IPS DF 6.9 (cell line): ENCODE results near the gene FBLN2.
A peak's percentile ranks its signal among the peaks of the same experiment; 100 is the strongest.

Experiments
- DNase-seq: peaks from one replicate; pipeline ENCODE4 v3.0.0-alpha.2; 2013; ENCODE audit warnings: low read depth, low spot score
- H3K27ac ChIP-seq: one replicate; pipeline ENCODE4 v1.5.1; 2013; ENCODE audit warnings: low read length, control low read depth
- H3K27me3 ChIP-seq: 2 replicates; pipeline ENCODE4 v1.6.1; 2013; ENCODE audit warnings: mild to moderate bottlenecking, low read length; ENCODE audit not compliant: control insufficient read depth, insufficient read depth
- H3K36me3 ChIP-seq: 2 replicates; pipeline ENCODE4 v1.6.1; 2013; ENCODE audit warnings: low read length; ENCODE audit not compliant: control insufficient read depth, insufficient read depth
- H3K4me1 ChIP-seq: 2 replicates; pipeline ENCODE4 v1.6.1; 2013; ENCODE audit warnings: low read length; ENCODE audit not compliant: control insufficient read depth, insufficient read depth
- H3K4me3 ChIP-seq: 2 replicates; pipeline ENCODE4 v1.5.1; 2013; ENCODE audit warnings: mild to moderate bottlenecking, low read length
- H3K9me3 ChIP-seq: 2 replicates; pipeline ENCODE4 v1.6.1; 2013; ENCODE audit warnings: low read length, inconsistent platforms; ENCODE audit not compliant: control insufficient read depth, insufficient read depth
- WGBS: extraction: QIAGEN DNeasy Blood & Tissue Kit; methylation state at CpG from one replicate; pipeline ENCODE4 v1.1.7; 2013; ENCODE audit warnings: mixed read lengths, missing lambda C conversion rate; ENCODE audit not compliant: insufficient read length, insufficient coverage; 5-methylcytosine and 5-hydroxymethylcytosine counted together

The FBLN2 gene

GRCh38 chr3:13648060-13649001, 99.4 kb downstream of the FBLN2 start:
- peak; percentile 86 for DNase-seq
- Histone ChIP-seq H3K4me3 (no peak overlapping the region), H3K36me3 (no peaks in the 10 kb centered on the region), H3K27me3 (no peaks in the 10 kb centered on the region), H3K4me1 (peaks cover 4% of the 10 kb centered on the region; the same call in 1 of the 2 replicates), H3K9me3 (no peaks in the 10 kb centered on the region), H3K27ac (no peak overlapping the region)
- no CpG with 5 or more reads among the region's 20 CpGs for WGBS

- peaks cover 5% of the 10 kb centered on the region; the same call in 1 of the 2 replicates for H3K27me3 ChIP-seq
- no peak overlapping the region for H3K27ac ChIP-seq
- H3K36me3 ChIP-seq: no peaks in the 10 kb centered on the region
- no peaks in the 10 kb centered on the region for H3K9me3 ChIP-seq
- WGBS: no CpG with 5 or more reads among the region's 48 CpGs
- no peak overlapping the region for H3K4me3 ChIP-seq
- peaks cover 10% of the 10 kb centered on the region for H3K4me1 ChIP-seq
- peak; percentile 54 for DNase-seq
Measured at GRCh38 chr3:13650210-13651056, 101.5 kb downstream of the FBLN2 start.

GRCh38 chr3:13651057-13651400, 102.1 kb downstream of the FBLN2 start:
- no peak overlapping the region for H3K27ac ChIP-seq
- H3K4me3 ChIP-seq: no peak overlapping the region
- H3K27me3 ChIP-seq: peaks cover 8% of the 10 kb centered on the region; the same call in 1 of the 2 replicates
- H3K9me3 ChIP-seq: no peaks in the 10 kb centered on the region
- H3K36me3 ChIP-seq: no peaks in the 10 kb centered on the region
- peaks cover 10% of the 10 kb centered on the region for H3K4me1 ChIP-seq
- DNase-seq: no peak
- no CpG with 5 or more reads among the region's 9 CpGs for WGBS

- Histone ChIP-seq H3K4me1 (peaks cover 10% of the 10 kb centered on the region), H3K27ac (no peak overlapping the region), H3K36me3 (no peaks in the 10 kb centered on the region), H3K9me3 (no peaks in the 10 kb centered on the region), H3K27me3 (peaks cover 13% of the 10 kb centered on the region; the same call in 1 of the 2 replicates), H3K4me3 (no peak overlapping the region)
- WGBS: no CpG with 5 or more reads among the region's 12 CpGs
- no peak for DNase-seq
Measured at GRCh38 chr3:13651775-13652428, 103.0 kb downstream of the FBLN2 start.

GRCh38 chr3:13652728-13653127, 103.8 kb downstream of the FBLN2 start:
- Histone ChIP-seq H3K9me3 (no peaks in the 10 kb centered on the region), H3K4me1 (peaks cover 10% of the 10 kb centered on the region), H3K4me3 (no peak overlapping the region), H3K36me3 (no peaks in the 10 kb centered on the region), H3K27me3 (peaks cover 15% of the 10 kb centered on the region; the same call in 1 of the 2 replicates), H3K27ac (no peak overlapping the region)
- no CpG with 5 or more reads among the region's 4 CpGs for WGBS
- no peak for DNase-seq

- H3K4me3 ChIP-seq: no peak overlapping the region
- H3K27me3 ChIP-seq: peaks cover 15% of the 10 kb centered on the region; the same call in 1 of the 2 replicates
- DNase-seq: no peak
- H3K27ac ChIP-seq: no peak overlapping the region
- no peaks in the 10 kb centered on the region for H3K9me3 ChIP-seq
- no peaks in the 10 kb centered on the region for H3K36me3 ChIP-seq
- no CpG with 5 or more reads among the region's 20 CpGs for WGBS
- H3K4me1 ChIP-seq: peaks cover 9% of the 10 kb centered on the region
Measured at GRCh38 chr3:13653631-13654279, 104.8 kb downstream of the FBLN2 start.

- Histone ChIP-seq H3K9me3 (no peaks in the 10 kb centered on the region), H3K4me1 (peaks cover 7% of the 10 kb centered on the region), H3K27ac (no peak overlapping the region), H3K4me3 (peak overlapping the region; percentile 8; the same call in 1 of the 2 replicates), H3K36me3 (no peaks in the 10 kb centered on the region), H3K27me3 (peaks cover 15% of the 10 kb centered on the region; the same call in 1 of the 2 replicates)
- WGBS: no CpG with 5 or more reads among the region's 15 CpGs
- no peak for DNase-seq
Measured at GRCh38 chr3:13654330-13655060, 105.6 kb downstream of the FBLN2 start.

GRCh38 chr3:13655061-13655913, 106.4 kb downstream of the FBLN2 start:
- peaks cover 6% of the 10 kb centered on the region for H3K4me1 ChIP-seq
- no peaks in the 10 kb centered on the region for H3K36me3 ChIP-seq
- DNase-seq: no peak
- peak overlapping the region; percentile 8; the same call in 1 of the 2 replicates for H3K4me3 ChIP-seq
- H3K27me3 ChIP-seq: peaks cover 15% of the 10 kb centered on the region; the same call in 1 of the 2 replicates
- no peak overlapping the region for H3K27ac ChIP-seq
- WGBS: no CpG with 5 or more reads among the region's 70 CpGs
- H3K9me3 ChIP-seq: no peaks in the 10 kb centered on the region
